ENCODE data around the gene LDLRAD1.
"Not testable (repeated sequence)": the region's sequence is repeated elsewhere in the genome, so short reads cannot be mapped to it uniquely, and the experiment has no call there.

The LDLRAD1 gene

GRCh38 chr1:54028306-54029251 is 10.6 kb upstream of the LDLRAD1 start:
- no peak for DNase-seq (ENCODE audit: extremely low read depth, low read depth)
- no peak for TF ChIP-seq CTCF (IDR thresholded peaks at IDR 0.05; ENCODE audit: low read depth, low read length)

- no peak for DNase-seq (ENCODE audit: extremely low read depth, low read depth)
- TF ChIP-seq CTCF (IDR thresholded peaks at IDR 0.05; ENCODE audit: low read depth, low read length), result no peak
Observed at GRCh38 chr1:54027848-54028247, 9.9 kb upstream of the LDLRAD1 start.

GRCh38 chr1:54024811-54025210 is 6.8 kb upstream of the LDLRAD1 start:
- not testable (repeated sequence) for DNase-seq (ENCODE audit: extremely low read depth, low read depth)

GRCh38 chr1:54024358-54024757 is 6.4 kb upstream of the LDLRAD1 start:
- no peak for TF ChIP-seq CTCF (IDR thresholded peaks at IDR 0.05; ENCODE audit: low read depth, low read length)
- no peak for DNase-seq (ENCODE audit: extremely low read depth, low read depth)

- DNase-seq (ENCODE audit: extremely low read depth, low read depth), result not testable (repeated sequence)
Observed at GRCh38 chr1:54019562-54020176, 1.7 kb upstream of the LDLRAD1 start.

GRCh38 chr1:54018635-54019034 is 649 bp upstream of the LDLRAD1 start:
- TF ChIP-seq CTCF (IDR thresholded peaks at IDR 0.05; ENCODE audit: low read depth, low read length), result no peak
- no peak for DNase-seq (ENCODE audit: extremely low read depth, low read depth)

GRCh38 chr1:54016343-54017282 is 1.4 kb downstream of the LDLRAD1 start:
- no peak for TF ChIP-seq CTCF (IDR thresholded peaks at IDR 0.05; ENCODE audit: low read depth, low read length)
- peak; percentile 1 for DNase-seq (ENCODE audit: extremely low read depth, low read depth)
